Smooth muscle cell (in vitro differentiated cells): ENCODE results near the gene WWOX. TPM values are rescaled to one million over a fixed set of nuclear protein-coding genes. Genes with fewer than 3 reads are reported as not detected.

Source experiments
- DNase-seq: peaks from one replicate; lab custom pipeline; 2025; ENCODE audit not compliant: unreplicated experiment; lab: John Stamatoyannopoulos, UW
- H2AFZ ChIP-seq: fragments of 200-600 bp; sonication (generic); 2 replicates; pipeline ENCODE4 v1.6.0; 2016; ENCODE audit warnings: antibody characterized with exemption, low read depth, mild to moderate bottlenecking
- H3F3A ChIP-seq: fragments of 200-600 bp; sonication (generic); 2 replicates; pipeline ENCODE4 v1.6.0; 2017; ENCODE audit warnings: antibody characterized with exemption, low read depth
- H3K27ac ChIP-seq: fragments of 200-600 bp; sonication (generic); 2 replicates; pipeline ENCODE4 v1.5.1; 2016; ENCODE audit warnings: low read depth, mild to moderate bottlenecking
- H3K27me3 ChIP-seq: fragments of 200-600 bp; sonication (generic); 2 replicates; pipeline ENCODE4 v1.6.1; 2016; ENCODE audit warnings: low read depth, mild to moderate bottlenecking
- H3K36me3 ChIP-seq: fragments of 200-600 bp; sonication (generic); 2 replicates; pipeline ENCODE4 v1.5.1; 2016; ENCODE audit warnings: low read depth
- H3K4me1 ChIP-seq: fragments of 200-600 bp; sonication (generic); 2 replicates; pipeline ENCODE4 v1.5.1; 2016; ENCODE audit warnings: low read depth
- H3K4me2 ChIP-seq: fragments of 200-600 bp; sonication (generic); 2 replicates; pipeline ENCODE4 v1.6.0; 2016; ENCODE audit warnings: mild to moderate bottlenecking
- H3K4me3 ChIP-seq: fragments of 200-600 bp; sonication (generic); 2 replicates; pipeline ENCODE4 v1.5.1; 2016; ENCODE audit warnings: mild to moderate bottlenecking
- H3K79me2 ChIP-seq: fragments of 200-600 bp; sonication (generic); 2 replicates; pipeline ENCODE4 v1.6.0; 2016; ENCODE audit warnings: low read depth, mild to moderate bottlenecking
- H3K9ac ChIP-seq: fragments of 200-600 bp; sonication (generic); 2 replicates; pipeline ENCODE4 v1.6.0; 2016; ENCODE audit warnings: low read depth
- H3K9me3 ChIP-seq: fragments of 200-600 bp; sonication (generic); replicated peaks from 2 replicates; pipeline ENCODE4 v1.5.1; 2016; ENCODE audit warnings: low read depth
- H4K20me1 ChIP-seq: fragments of 200-600 bp; sonication (generic); 2 replicates; pipeline ENCODE4 v1.6.0; 2016; ENCODE audit warnings: low read depth
- CTCF ChIP-seq: fragments of 200-600 bp; sonication (generic); IDR thresholded peaks from 2 replicates; pipeline ENCODE4 v1.5.1; 2017; ENCODE audit warnings: borderline replicate concordance, mild to moderate bottlenecking, antibody characterized with exemption; ENCODE audit not compliant: insufficient read depth, poor library complexity, severe bottlenecking
- whole genome bisulfite sequencing: methylation state at CpG from one replicate; pipeline ENCODE4 v1.1.7; 2016; ENCODE audit warnings: low lambda C conversion rate; 5-methylcytosine and 5-hydroxymethylcytosine counted together
- polyA plus RNA-seq: library from polyadenylated mRNA; unstranded; fragments of >200 nt; fragmentation: Nextera tagmentation; extraction: Ambion mirVana; gene quantifications from 2 replicates; pipeline ENCODE4 v1.2.1, GENCODE V29; 2016
- total RNA-seq: library from RNA; depleted of rRNA; stranded (reverse); fragments of >200 nt; gene quantifications from 2 replicates; pipeline ENCODE4 v1.2.3, GENCODE V29; 2014

The WWOX gene
- total and polyA plus RNA-seq, 2 experiments from 2014 or later: 7.5 to 14.0 TPM

GRCh38 chr16:78837706-78838105 is 738.3 kb downstream of the WWOX start:
- Histone ChIP-seq H3K9ac (no peak overlapping the region), H2AFZ (no peak overlapping the region), H4K20me1 (no peaks in the 10 kb centered on the region), H3F3A (no peaks in the 10 kb centered on the region), H3K4me2 (no peak overlapping the region), H3K27ac (no peak overlapping the region), H3K4me1 (no peaks in the 10 kb centered on the region), H3K4me3 (no peak overlapping the region), H3K9me3 (no peaks in the 10 kb centered on the region), H3K79me2 (no peaks in the 10 kb centered on the region), H3K27me3 (peaks cover 10% of the 10 kb centered on the region), H3K36me3 (no peaks in the 10 kb centered on the region)
- no peak for TF ChIP-seq CTCF
- no peak for DNase-seq

GRCh38 chr16:78838276-78838675 is 738.8 kb downstream of the WWOX start:
- no peak overlapping the region for H3K27ac ChIP-seq
- no peak for DNase-seq
- no peak overlapping the region for H3K4me3 ChIP-seq
- no peak for TF ChIP-seq CTCF
- H3F3A ChIP-seq: no peaks in the 10 kb centered on the region
- H4K20me1 ChIP-seq: no peaks in the 10 kb centered on the region
- no peak overlapping the region for H3K9ac ChIP-seq
- H3K27me3 ChIP-seq: peaks cover 10% of the 10 kb centered on the region
- H3K4me2 ChIP-seq: no peak overlapping the region
- H3K9me3 ChIP-seq: no peaks in the 10 kb centered on the region
- no peaks in the 10 kb centered on the region for H3K79me2 ChIP-seq
- no peaks in the 10 kb centered on the region for H3K4me1 ChIP-seq
- 77% methylated on average over 5 of the region's 5 CpGs for WGBS
- no peaks in the 10 kb centered on the region for H3K36me3 ChIP-seq
- no peak overlapping the region for H2AFZ ChIP-seq

DNA sequence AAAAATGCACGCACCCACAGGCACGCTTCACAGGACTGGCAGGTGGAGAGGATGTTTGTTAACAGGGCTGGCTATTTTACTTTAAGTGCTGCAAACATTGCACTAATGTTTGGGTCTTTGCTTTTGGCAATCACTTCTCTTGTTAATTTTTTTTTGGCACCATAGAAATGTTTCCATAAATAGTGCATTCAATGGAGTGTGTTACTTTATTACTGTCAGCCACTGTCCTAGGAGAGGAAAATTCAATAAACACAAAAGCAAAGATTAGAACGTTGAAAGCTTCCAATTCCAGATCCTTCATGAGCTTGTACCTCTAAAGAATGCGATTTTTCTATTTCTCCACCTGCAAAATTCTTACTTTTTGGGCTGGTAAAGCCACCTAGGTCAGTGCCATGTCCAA is 743.5 kb downstream of the WWOX start:
- H3K27ac ChIP-seq: no peak overlapping the region
- no peak overlapping the region for H2AFZ ChIP-seq
- no peak for DNase-seq
- peaks cover 19% of the 10 kb centered on the region for H3K4me1 ChIP-seq
- no peaks in the 10 kb centered on the region for H4K20me1 ChIP-seq
- H3K36me3 ChIP-seq: no peaks in the 10 kb centered on the region
- no peak overlapping the region for H3K4me3 ChIP-seq
- no peak overlapping the region for H3K4me2 ChIP-seq
- H3K9me3 ChIP-seq: no peaks in the 10 kb centered on the region
- peaks cover 10% of the 10 kb centered on the region for H3K27me3 ChIP-seq
- no peaks in the 10 kb centered on the region for H3K79me2 ChIP-seq
- 75% methylated on average over 4 of the region's 4 CpGs for WGBS
- no peak overlapping the region for H3K9ac ChIP-seq
- no peak for TF ChIP-seq CTCF
- no peaks in the 10 kb centered on the region for H3F3A ChIP-seq

- Histone ChIP-seq H3K4me2 (no peak overlapping the region), H3K27me3 (peaks cover 5% of the 10 kb centered on the region), H3K36me3 (no peaks in the 10 kb centered on the region), H3K4me1 (peaks cover 19% of the 10 kb centered on the region), H3F3A (no peaks in the 10 kb centered on the region), H3K9me3 (no peaks in the 10 kb centered on the region), H4K20me1 (no peaks in the 10 kb centered on the region), H3K79me2 (no peaks in the 10 kb centered on the region), H3K9ac (no peak overlapping the region), H3K27ac (no peak overlapping the region), H3K4me3 (no peak overlapping the region), H2AFZ (no peak overlapping the region)
- WGBS: 93% methylated on average over 5 of the region's 5 CpGs
- DNase-seq: no peak
- no peak for TF ChIP-seq CTCF
Observed at GRCh38 chr16:78843978-78844377, 744.5 kb downstream of the WWOX start.
